ACC112 (cell line): Measurements from ENCODE around the gene METTL27.
A peak's percentile ranks its signal among the peaks of the same experiment; 100 is the strongest.
"Not testable (repeated sequence)": the region's sequence is repeated elsewhere in the genome, so short reads cannot be mapped to it uniquely, and the experiment has no call there.

Source experiments
- H2AFZ ChIP-seq: fragments of 200-600 bp; sonication (generic); one replicate; pipeline ENCODE4 v1.6.0; 2017; ENCODE audit warnings: antibody characterized with exemption, low read length; ENCODE audit not compliant: unreplicated experiment
- H3K27ac ChIP-seq: fragments of 200-600 bp; sonication (generic); 2 replicates; pipeline ENCODE4 v1.5.1; 2014; ENCODE audit warnings: low read depth, mild to moderate bottlenecking, antibody characterized with exemption, low read length, moderate library complexity
- H3K27me3 ChIP-seq: fragments of 200-600 bp; sonication (generic); 2 replicates; pipeline ENCODE4 v1.6.1; 2014; ENCODE audit warnings: mild to moderate bottlenecking, antibody characterized with exemption, low read length, moderate library complexity, mixed read lengths; ENCODE audit not compliant: insufficient read depth
- H3K36me3 ChIP-seq: fragments of 200-600 bp; sonication (generic); 2 replicates; pipeline ENCODE4 v1.6.1; 2016; ENCODE audit warnings: mild to moderate bottlenecking, antibody characterized with exemption, low read length, moderate library complexity, mixed read lengths; ENCODE audit not compliant: insufficient read depth
- H3K4me1 ChIP-seq: fragments of 200-600 bp; sonication (generic); one replicate; pipeline ENCODE4 v1.6.1; 2016; ENCODE audit warnings: low read length, mixed read lengths; ENCODE audit not compliant: insufficient read depth, unreplicated experiment, control insufficient read depth
- H3K4me3 ChIP-seq: fragments of 200-600 bp; sonication (generic); 2 replicates; pipeline ENCODE4 v1.5.1; 2014; ENCODE audit warnings: mild to moderate bottlenecking, low read depth, low read length
- H3K79me2 ChIP-seq: fragments of 200-600 bp; sonication (generic); one replicate; pipeline ENCODE4 v1.6.0; 2016; ENCODE audit warnings: low read length; ENCODE audit not compliant: control insufficient read depth, unreplicated experiment, insufficient read depth

The METTL27 gene

DNA sequence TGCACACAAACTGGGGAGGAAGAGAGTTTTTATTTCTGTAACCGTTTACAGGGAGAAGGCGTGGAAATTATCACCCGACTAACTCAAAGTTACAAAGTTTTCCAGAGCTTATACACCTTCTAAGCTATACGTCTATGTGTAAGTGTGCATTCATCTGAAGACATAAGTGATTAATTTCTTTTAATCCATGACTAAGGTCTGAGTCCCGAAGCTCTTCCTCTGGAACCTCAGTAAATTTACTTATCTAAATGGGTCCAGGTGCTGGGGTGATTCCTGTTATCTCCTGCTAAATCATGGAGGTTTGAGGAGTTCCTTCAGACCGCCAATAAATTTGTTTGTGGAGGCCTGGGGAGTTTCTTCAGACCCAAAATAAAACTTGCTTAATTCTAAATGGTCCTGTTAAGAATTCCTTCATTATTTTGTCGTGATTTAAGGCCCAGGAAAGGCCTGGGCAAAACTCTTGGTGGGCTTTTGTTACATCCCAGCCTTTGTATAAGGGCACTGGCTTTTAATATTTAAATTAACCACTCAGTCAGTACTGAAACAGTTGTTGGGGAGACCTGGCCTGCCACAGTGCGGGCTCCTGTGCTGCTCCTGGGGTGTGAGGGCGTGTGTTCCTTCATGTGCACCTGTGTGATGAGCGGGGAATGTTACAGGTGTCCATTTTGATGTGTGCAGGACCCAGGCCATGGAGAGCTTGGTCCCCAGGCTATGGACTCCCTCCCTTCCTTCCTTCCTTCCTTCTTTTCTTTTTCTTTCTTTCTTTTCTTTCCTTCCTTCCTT, 5.8 kb upstream of the METTL27 start:
- H3K27ac ChIP-seq, result no peak overlapping the region
- H3K27me3 ChIP-seq, result no peaks in the 10 kb centered on the region
- H3K4me1 ChIP-seq, result peaks cover 31% of the 10 kb centered on the region

DNA sequence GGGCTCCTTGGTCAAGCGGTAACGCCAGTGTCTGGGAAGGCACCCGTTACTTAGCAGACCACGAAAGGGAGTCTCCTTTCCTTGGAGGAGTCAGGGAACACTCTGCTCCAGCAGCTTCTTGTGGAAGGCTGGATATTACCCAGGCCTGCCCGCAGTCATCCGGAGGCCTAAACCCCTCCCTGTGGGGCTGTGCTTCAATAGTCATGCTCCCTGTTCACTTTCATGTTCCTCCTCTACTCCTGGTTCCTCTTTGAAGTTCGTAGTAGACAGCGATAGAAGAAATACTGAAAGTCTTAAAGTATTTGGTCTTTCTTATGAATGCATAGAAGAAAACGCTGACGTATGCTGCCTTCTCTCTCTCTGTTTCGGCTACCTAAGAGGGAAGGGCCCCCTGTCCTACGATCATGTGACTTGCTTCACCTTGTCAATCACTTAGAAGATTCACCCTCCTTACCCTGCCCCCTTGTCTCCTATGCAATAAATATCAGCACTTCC, 3.4 kb upstream of the METTL27 start:
- H3K36me3 ChIP-seq, H3K27me3 ChIP-seq, H3K4me3 ChIP-seq, H3K79me2 ChIP-seq, H2AFZ ChIP-seq, H3K27ac ChIP-seq: not testable (repeated sequence)
- H3K4me1 ChIP-seq, result peaks cover 18% of the 10 kb centered on the region

More for the DNA sequence above, 5.8 kb upstream of the METTL27 start:
- Histone ChIP-seq H3K4me3 (no peak overlapping the region), H3K79me2 (no peaks in the 10 kb centered on the region), H2AFZ (no peak overlapping the region), H3K36me3 (no peaks in the 10 kb centered on the region)

DNA sequence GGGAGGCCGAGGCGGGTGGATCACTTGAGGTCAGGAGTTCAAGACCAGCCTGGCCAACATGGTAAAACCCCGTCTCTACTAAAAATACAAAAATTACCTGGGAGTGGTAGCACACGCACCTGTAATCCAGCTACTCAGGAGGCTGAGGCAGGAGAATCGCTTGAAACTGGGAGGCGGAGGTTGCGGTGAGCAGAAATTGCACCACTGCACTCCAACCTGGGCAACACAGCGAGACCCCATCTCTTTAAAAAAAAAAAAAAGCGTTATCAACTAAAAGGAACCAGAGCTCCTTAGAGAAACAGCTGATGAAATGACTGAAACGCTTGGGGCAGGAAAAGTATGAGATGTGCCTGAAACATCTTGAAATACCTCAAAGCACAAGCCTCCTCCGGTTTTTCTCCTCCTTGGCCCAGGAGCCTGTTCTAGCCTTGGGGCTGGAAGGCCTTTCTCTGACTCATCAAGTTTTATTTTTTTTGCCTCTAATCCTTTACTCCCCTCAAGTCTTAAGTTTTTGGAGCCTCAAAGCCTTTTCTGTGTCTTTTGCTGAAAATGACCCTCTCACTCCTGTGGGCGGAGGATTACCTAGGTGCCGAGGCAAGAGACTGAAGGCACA, 2.6 kb upstream of the METTL27 start:
- Histone ChIP-seq H3K4me1 (peaks cover 12% of the 10 kb centered on the region), H3K27me3 (no peaks in the 10 kb centered on the region), H3K27ac (no peak overlapping the region), H3K4me3 (no peak overlapping the region), H3K36me3 (no peaks in the 10 kb centered on the region), H2AFZ (no peak overlapping the region), H3K79me2 (no peaks in the 10 kb centered on the region)

DNA sequence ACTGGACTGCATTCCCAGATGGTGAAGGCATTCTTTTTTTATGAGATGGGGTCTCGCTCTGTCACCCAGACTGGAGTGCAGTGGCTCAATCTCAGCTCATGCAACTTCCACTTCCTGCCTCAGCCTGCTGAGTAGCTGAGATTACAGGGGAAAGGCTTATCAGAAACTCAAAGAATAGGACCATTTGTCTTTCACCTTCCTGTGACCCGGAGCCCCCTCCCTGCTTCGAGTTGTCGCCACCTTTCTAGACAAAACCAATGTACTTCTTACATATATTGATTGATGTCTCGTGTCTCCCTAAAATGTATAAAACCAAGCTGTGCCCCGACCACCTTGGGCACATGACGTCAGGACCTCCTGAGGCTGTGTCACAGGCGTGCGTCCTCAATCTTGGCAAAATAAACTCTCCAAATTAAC, 1.8 kb upstream of the METTL27 start:
- Histone ChIP-seq H2AFZ (no peak overlapping the region), H3K4me1 (peaks cover 3% of the 10 kb centered on the region), H3K79me2 (no peaks in the 10 kb centered on the region), H3K4me3 (no peak overlapping the region), H3K36me3 (no peaks in the 10 kb centered on the region), H3K27ac (no peak overlapping the region), H3K27me3 (no peaks in the 10 kb centered on the region)

DNA sequence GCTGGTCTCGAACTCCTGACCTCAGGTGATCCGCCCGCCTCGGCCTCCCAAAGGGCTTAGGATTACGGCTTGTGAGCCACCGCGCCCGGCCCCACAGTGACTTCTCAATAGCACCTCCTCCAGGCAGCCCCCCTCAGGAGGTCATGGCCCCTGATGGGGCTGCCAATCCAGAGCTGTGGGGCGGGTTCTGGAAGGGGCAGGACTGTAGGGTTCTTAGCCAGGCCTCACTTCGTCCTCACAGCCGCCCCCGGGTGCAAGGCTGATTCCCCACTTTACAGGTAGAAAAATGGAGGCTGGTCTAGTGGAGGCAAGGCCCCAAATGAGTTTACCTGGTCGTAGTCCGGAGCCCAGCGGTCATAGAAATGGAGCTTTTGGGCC, 638 bp downstream of the METTL27 start:
- Histone ChIP-seq H3K36me3 (no peaks in the 10 kb centered on the region), H3K4me1 (no peaks in the 10 kb centered on the region), H3K79me2 (no peaks in the 10 kb centered on the region), H3K27me3 (no peaks in the 10 kb centered on the region), H2AFZ (peak overlapping the region; percentile 91), H3K4me3 (peak overlapping the region; percentile 89), H3K27ac (no peak overlapping the region)

DNA sequence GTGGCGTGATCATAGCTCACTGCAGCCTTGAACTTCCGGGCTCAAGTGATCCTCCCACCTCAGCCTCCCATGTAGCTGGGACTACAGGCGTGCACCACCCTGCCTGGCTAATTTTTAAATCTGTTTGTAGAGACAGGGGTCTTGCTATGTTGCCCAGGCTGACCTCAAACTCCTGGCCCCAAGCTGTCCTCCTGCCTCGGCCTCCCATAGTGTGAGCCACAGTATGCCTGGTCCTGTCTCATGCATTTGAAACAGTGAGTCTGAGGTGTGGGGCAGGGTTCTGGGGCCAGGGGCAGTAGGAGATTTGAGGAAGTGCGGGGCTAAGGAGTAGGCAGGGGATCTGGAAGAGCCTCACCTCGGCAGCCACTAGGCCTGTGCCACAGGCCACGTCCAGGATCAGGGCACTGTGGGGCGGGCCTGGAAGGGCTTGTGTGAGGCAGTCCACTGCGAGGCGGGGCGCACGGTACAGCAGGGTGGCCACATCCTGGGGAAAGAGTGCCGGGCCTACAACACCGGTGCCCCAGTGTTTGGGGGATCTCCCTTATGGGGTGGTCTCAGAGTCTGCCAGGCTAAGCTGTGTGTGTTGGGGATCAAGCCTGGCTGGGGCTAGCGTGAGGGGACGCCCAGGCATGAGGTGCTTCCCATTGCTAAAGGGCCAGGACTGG, 1.5 kb downstream of the METTL27 start:
- Histone ChIP-seq H3K4me1 (no peaks in the 10 kb centered on the region), H3K4me3 (0 out of 2 replicates have a peak overlapping the region, but pooled peaks have one; percentile 89), H3K36me3 (no peaks in the 10 kb centered on the region), H3K27me3 (no peaks in the 10 kb centered on the region), H3K27ac (no peak overlapping the region), H2AFZ (no peak overlapping the region), H3K79me2 (no peaks in the 10 kb centered on the region)

DNA sequence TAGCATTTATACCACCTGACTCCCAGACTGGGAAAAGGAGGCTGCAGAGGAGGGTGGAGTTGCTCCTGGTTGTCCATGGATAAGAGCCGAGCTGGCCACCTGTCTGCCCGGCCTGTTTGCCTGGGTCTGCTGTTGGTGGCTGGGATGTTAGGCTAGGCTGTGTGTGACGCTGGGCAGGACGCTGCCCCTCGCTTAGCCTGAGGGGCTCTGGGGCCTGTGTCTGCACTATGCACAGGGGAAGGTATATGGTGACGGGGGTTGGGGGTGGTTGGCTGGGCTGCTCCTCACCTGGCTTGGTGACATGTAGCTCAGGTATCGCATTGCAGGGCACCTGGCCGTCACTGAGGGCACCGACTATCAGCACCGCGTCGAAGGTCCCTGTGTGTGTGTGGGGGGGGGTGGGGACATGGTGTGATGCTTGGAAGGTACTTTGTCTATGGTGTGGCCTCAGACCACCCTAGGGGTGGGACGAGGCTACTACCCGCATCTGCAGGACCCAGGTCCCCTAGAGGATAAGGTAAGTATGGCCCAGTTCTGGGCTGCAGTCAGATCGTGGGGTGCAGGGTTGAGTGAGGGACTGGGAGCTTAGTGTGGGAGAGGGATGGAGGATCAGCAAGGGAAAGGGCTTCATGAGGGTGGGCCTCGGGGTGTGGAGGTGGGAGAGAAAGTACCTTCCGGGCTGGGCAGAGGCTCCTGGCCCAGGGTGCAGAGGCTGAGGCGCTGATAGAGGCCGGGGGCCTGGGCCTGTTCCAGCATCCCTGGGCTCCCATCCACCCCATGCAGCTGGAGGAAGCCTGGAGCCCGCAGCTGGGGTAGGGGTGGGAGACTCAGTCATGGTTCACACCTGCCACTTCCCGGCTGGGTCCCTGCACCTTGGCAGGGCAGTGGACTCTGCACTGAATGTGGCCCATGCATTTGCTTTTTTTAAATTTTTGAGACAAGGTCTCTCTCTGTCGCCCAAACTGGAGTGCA, 2.3 kb downstream of the METTL27 start:
- H2AFZ ChIP-seq, result no peak overlapping the region
- no peaks in the 10 kb centered on the region for H3K36me3 ChIP-seq
- H3K4me1 ChIP-seq, result no peaks in the 10 kb centered on the region
- H3K27me3 ChIP-seq, result no peaks in the 10 kb centered on the region
- no peaks in the 10 kb centered on the region for H3K79me2 ChIP-seq
- no peak overlapping the region for H3K4me3 ChIP-seq
- no peak overlapping the region for H3K27ac ChIP-seq

DNA sequence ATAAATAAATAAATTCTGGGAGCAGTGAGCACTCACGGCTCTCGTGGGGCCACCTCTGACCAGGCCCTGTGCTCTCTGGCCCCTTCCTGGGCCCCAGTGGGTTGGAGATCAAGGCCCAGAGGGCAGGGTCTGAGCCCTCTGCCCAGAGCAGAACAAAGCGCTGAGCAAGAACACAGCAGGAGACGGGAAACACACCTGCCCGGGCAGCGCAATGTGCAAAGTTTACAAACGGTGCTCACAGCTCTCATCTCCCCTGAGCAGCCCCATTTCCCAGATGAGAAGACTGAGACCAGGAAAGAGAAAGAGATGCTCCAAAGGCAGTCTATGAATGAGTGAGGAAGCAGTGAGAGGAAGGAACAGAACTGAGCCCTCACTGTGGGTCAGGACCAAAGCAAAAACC, 3.0 kb downstream of the METTL27 start:
- Histone ChIP-seq H3K36me3 (no peaks in the 10 kb centered on the region), H3K27me3 (no peaks in the 10 kb centered on the region), H2AFZ (no peak overlapping the region), H3K4me1 (no peaks in the 10 kb centered on the region), H3K27ac (no peak overlapping the region), H3K4me3 (no peak overlapping the region), H3K79me2 (no peaks in the 10 kb centered on the region)

DNA sequence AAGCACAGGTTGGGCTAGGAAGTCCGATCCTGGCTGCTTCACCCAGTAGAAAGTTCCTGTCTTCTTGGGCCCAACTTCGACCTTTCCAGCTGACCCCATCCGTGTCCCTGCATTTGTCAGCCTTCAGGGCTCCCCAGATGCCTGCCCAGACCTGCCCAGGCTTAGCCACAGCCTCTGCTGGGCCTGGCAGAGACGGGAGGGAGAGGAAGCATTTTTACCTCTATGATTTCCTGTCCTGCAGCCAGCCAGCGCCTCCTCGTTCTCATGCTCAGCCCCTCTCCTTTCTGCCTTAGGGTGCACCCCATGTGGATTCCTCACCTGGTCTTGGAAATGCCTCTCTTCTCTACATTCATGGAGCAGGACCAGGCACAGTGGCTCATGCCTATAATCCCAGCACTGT, 3.7 kb downstream of the METTL27 start:
- Histone ChIP-seq H3K36me3 (no peaks in the 10 kb centered on the region), H3K79me2 (no peaks in the 10 kb centered on the region), H3K4me1 (no peaks in the 10 kb centered on the region), H2AFZ (no peak overlapping the region), H3K4me3 (no peak overlapping the region), H3K27me3 (no peaks in the 10 kb centered on the region), H3K27ac (no peak overlapping the region)

DNA sequence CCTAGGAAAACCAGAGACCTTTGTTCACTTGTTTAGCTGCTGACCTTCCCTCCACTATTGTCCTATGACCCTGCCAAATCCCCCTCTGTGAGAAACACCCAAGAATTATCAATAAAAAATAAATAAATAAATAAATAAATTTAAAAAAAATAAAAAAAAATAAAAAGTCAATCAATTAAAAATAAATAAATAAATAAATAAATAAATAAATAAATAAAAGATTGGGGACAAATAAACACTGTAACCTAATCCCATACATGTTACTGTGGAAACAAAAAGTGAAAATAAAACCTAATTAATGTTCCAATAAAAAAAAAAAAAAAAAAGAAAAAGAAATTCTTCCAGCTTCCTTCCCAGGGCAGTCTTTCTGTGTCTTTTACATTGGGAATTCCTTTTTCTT, 5.1 kb downstream of the METTL27 start:
- not testable (repeated sequence) for H3K4me1 ChIP-seq, H3K79me2 ChIP-seq, H3K4me3 ChIP-seq, H3K27me3 ChIP-seq, H3K27ac ChIP-seq, H3K36me3 ChIP-seq, H2AFZ ChIP-seq
